HepG2 (cell line): Measurements from ENCODE around the gene FAH. TPM values are rescaled to one million over a fixed set of nuclear protein-coding genes. Genes with fewer than 3 reads are reported as not detected.

Experiments used
- CBX1 ChIP-seq: IDR thresholded peaks from one replicate; pipeline ENCODE4 v1.6.1; 2016; ENCODE audit warnings: antibody characterized with exemption, low read depth
- CEBPG ChIP-seq: IDR thresholded peaks from 2 replicates; pipeline ENCODE4 v1.6.1; 2016
- ELF1 ChIP-seq: sonication (generic); formaldehyde crosslinking; IDR thresholded peaks from 2 replicates; pipeline ENCODE4 v1.4.0; 2020; ENCODE audit warnings: missing genetic modification reagents
- GPN1 ChIP-seq: sonication (generic); formaldehyde crosslinking; IDR thresholded peaks from 2 replicates; pipeline ENCODE4 v1.5.1; 2020; ENCODE audit warnings: missing genetic modification reagents, borderline replicate concordance
- HCFC1 ChIP-seq: fragments of 150-350 bp; IDR thresholded peaks from 2 replicates; pipeline ENCODE4 v1.6.1; 2014; ENCODE audit warnings: low read depth, low read length
- HHEX ChIP-seq: IDR thresholded peaks from 2 replicates; pipeline ENCODE4 v1.6.1; 2016; ENCODE audit warnings: control low read depth
- HOXA5 ChIP-seq: sonication (generic); formaldehyde crosslinking; IDR thresholded peaks from 2 replicates; pipeline ENCODE4 v1.4.0; 2020; ENCODE audit warnings: missing genetic modification reagents
- KDM6A ChIP-seq: IDR thresholded peaks from 2 replicates; pipeline ENCODE4 v1.6.1; 2016; ENCODE audit warnings: low read depth
- MAFF ChIP-seq: IDR thresholded peaks from 2 replicates; pipeline ENCODE4 v1.6.1; 2011; ENCODE audit warnings: low read depth, low read length, improper control_type of control experiment
- MTF2 ChIP-seq: sonication (generic); formaldehyde crosslinking; IDR thresholded peaks from 2 replicates; pipeline ENCODE4 v1.5.0; 2020; ENCODE audit warnings: missing genetic modification reagents, borderline replicate concordance
- NCOA5 ChIP-seq: sonication (generic); formaldehyde crosslinking; IDR thresholded peaks from 2 replicates; pipeline ENCODE4 v1.4.0; 2020; ENCODE audit warnings: missing genetic modification reagents
- NR2F2 ChIP-seq: IDR thresholded peaks from 2 replicates; pipeline ENCODE4 v1.6.1; 2012; ENCODE audit warnings: low read depth, inconsistent platforms, borderline replicate concordance
- RELA ChIP-seq: sonication (generic); formaldehyde crosslinking; IDR thresholded peaks from 2 replicates; pipeline ENCODE4 v1.4.0; 2020; ENCODE audit warnings: missing genetic modification reagents
- SCMH1 ChIP-seq: sonication (generic); formaldehyde crosslinking; IDR thresholded peaks from 2 replicates; pipeline ENCODE4 v1.9.0; 2021; ENCODE audit warnings: missing genetic modification reagents, mild to moderate bottlenecking, borderline replicate concordance
- U2AF2 ChIP-seq: fragments of 200-400 bp; formaldehyde crosslinking; IDR thresholded peaks from 2 replicates; pipeline ENCODE4 v1.6.1; 2017; ENCODE audit warnings: low read depth, mild to moderate bottlenecking, low read length
- ZNF138 ChIP-seq: sonication (generic); formaldehyde crosslinking; IDR thresholded peaks from 2 replicates; pipeline ENCODE4 v1.5.0; 2020; ENCODE audit warnings: mild to moderate bottlenecking, low read depth, missing genetic modification reagents
- ZNF253 ChIP-seq: sonication (generic); formaldehyde crosslinking; IDR thresholded peaks from 2 replicates; pipeline ENCODE4 v1.8.0; 2022; ENCODE audit warnings: mild to moderate bottlenecking, missing genetic modification reagents, borderline replicate concordance
- ZNF282 ChIP-seq: fragments of 450-650 bp; IDR thresholded peaks from 2 replicates; pipeline ENCODE4 v1.6.1; 2018; ENCODE audit not compliant: partially characterized antibody
- ZNF543 ChIP-seq: sonication (generic); formaldehyde crosslinking; IDR thresholded peaks from 2 replicates; pipeline ENCODE4 v1.4.0; 2020; ENCODE audit warnings: mild to moderate bottlenecking, missing genetic modification reagents
- ZNF564 ChIP-seq: sonication (generic); formaldehyde crosslinking; IDR thresholded peaks from 2 replicates; pipeline ENCODE4 v1.8.1; 2023; ENCODE audit warnings: mild to moderate bottlenecking, missing genetic modification reagents
- ZNF569 ChIP-seq: sonication (generic); formaldehyde crosslinking; IDR thresholded peaks from 2 replicates; pipeline ENCODE4 v1.5.0; 2020; ENCODE audit warnings: mild to moderate bottlenecking, missing genetic modification reagents, moderate library complexity, borderline replicate concordance
- polyA plus RNA-seq, 8 experiments: library from polyadenylated mRNA; depleted of rRNA in 3 of 8; stranded (reverse) in 7 of 8; unstranded in 1 of 8; fragments of >200 nt; fragmentation: Illumina TruSeq in 4 of 8; extraction: Trizol in 4 of 8; gene quantifications; 2 replicates each; pipeline versions ENCODE4 v1.2.1 to v1.2.3, GENCODE V29; 2011 to 2016; ENCODE audit warnings: low read depth in 4 of 8, missing spikeins in 1 of 8, mixed read lengths in 1 of 8; ENCODE audit not compliant: insufficient read depth in 1 of 8
- total RNA-seq, 5 experiments: library from RNA; depleted of rRNA; stranded (reverse); fragments of >200 nt; fragmentation: Illumina TruSeq; extraction: Trizol; gene quantifications; 2 replicates each; pipeline ENCODE4 v1.2.3, GENCODE V29; 2016; ENCODE audit warnings: low read depth in 1 of 5
- TF ChIP-seq, protein P1 (sequence below): sonication (generic); formaldehyde crosslinking; IDR thresholded peaks from 2 replicates; pipeline ENCODE4 v1.4.0; 2020; ENCODE audit warnings: missing genetic modification reagents
- TF ChIP-seq, protein P2 (sequence below): sonication (generic); formaldehyde crosslinking; IDR thresholded peaks from 2 replicates; pipeline ENCODE4 v1.4.0; 2020; ENCODE audit warnings: mild to moderate bottlenecking, missing genetic modification reagents
- TF ChIP-seq, protein P3 (sequence below): sonication (generic); formaldehyde crosslinking; conservative IDR thresholded peaks from 2 replicates; pipeline ENCODE4 v1.4.0; 2020; ENCODE audit warnings: missing genetic modification reagents
- TF ChIP-seq, protein P4 (sequence below): sonication (generic); formaldehyde crosslinking; conservative IDR thresholded peaks from 2 replicates; pipeline ENCODE4 v1.8.0; 2022; ENCODE audit warnings: low read depth, missing genetic modification reagents

FAH gene
- total and polyA plus RNA-seq, 2 of the 13 experiments (the other 11 are each of a cell fraction or from before 2014, with no cell fraction given): 36.6 to 75.0 TPM

DNA sequence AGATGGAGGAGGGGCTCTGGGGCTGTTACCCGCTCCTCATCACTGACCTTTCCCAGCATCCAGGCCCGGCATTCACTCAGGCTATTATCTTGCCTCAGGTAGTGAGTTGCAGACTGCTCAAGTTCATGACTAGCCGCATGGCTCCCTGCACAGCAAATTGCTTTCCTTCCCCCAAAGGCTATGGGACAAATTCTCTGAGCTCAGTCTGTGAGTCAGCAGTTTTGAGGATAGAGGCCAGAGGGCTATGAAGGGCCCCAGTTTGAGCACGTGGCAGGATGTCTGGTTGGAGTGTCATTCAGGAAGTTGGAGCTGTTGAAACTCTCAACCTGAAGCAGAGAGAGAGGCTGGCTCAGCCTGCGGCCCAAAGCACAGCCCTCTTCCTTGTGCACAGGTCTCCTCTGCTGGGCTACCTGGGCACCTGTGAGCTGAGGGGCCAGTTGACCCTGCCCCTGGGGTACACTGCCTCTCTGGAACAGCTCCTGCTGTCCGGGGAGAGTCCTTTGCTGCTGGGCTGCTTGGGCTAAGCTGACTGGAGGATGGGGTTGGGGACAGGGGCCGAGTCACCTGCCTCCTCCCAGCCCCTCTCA is 7.9 kb downstream of the FAH start (continued):
- TF ChIP-seq HOXA5 (no peak), RELA (CRISPR knock-in tag) (no peak), ZNF543 (no peak), ZNF569 (CRISPR knock-in tag) (no peak), NR2F2 (0 out of 2 replicates have a peak, but pooled peaks have one; percentile 14), ZNF138 (no peak), KDM6A (CRISPR knock-in tag) (no peak), ELF1 (CRISPR knock-in tag) (peak; percentile 83), HCFC1 (no peak), ZNF253 (CRISPR knock-in tag) (no peak), U2AF2 (no peak), CBX1 (no peak), CEBPG (CRISPR knock-in tag) (peak; percentile 44; the same call in 1 of the 2 replicates), NCOA5 (CRISPR knock-in tag) (no peak), MTF2 (CRISPR knock-in tag) (no peak), ZNF282 (no peak), HHEX (peak; percentile 56; the same call in 1 of the 2 replicates), ZNF564 (CRISPR knock-in tag) (no peak), MAFF (peak; percentile 97), GPN1 (CRISPR knock-in tag) (no peak), SCMH1 (CRISPR knock-in tag) (no peak)
- TF ChIP-seq, protein P1, sequence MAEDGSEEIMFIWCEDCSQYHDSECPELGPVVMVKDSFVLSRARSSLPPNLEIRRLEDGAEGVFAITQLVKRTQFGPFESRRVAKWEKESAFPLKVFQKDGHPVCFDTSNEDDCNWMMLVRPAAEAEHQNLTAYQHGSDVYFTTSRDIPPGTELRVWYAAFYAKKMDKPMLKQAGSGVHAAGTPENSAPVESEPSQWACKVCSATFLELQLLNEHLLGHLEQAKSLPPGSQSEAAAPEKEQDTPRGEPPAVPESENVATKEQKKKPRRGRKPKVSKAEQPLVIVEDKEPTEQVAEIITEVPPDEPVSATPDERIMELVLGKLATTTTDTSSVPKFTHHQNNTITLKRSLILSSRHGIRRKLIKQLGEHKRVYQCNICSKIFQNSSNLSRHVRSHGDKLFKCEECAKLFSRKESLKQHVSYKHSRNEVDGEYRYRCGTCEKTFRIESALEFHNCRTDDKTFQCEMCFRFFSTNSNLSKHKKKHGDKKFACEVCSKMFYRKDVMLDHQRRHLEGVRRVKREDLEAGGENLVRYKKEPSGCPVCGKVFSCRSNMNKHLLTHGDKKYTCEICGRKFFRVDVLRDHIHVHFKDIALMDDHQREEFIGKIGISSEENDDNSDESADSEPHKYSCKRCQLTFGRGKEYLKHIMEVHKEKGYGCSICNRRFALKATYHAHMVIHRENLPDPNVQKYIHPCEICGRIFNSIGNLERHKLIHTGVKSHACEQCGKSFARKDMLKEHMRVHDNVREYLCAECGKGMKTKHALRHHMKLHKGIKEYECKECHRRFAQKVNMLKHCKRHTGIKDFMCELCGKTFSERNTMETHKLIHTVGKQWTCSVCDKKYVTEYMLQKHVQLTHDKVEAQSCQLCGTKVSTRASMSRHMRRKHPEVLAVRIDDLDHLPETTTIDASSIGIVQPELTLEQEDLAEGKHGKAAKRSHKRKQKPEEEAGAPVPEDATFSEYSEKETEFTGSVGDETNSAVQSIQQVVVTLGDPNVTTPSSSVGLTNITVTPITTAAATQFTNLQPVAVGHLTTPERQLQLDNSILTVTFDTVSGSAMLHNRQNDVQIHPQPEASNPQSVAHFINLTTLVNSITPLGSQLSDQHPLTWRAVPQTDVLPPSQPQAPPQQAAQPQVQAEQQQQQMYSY (CRISPR knock-in tag): no peak
- TF ChIP-seq, protein P2, sequence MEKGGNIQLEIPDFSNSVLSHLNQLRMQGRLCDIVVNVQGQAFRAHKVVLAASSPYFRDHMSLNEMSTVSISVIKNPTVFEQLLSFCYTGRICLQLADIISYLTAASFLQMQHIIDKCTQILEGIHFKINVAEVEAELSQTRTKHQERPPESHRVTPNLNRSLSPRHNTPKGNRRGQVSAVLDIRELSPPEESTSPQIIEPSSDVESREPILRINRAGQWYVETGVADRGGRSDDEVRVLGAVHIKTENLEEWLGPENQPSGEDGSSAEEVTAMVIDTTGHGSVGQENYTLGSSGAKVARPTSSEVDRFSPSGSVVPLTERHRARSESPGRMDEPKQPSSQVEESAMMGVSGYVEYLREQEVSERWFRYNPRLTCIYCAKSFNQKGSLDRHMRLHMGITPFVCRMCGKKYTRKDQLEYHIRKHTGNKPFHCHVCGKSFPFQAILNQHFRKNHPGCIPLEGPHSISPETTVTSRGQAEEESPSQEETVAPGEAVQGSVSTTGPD: no peak
- TF ChIP-seq, protein P3, sequence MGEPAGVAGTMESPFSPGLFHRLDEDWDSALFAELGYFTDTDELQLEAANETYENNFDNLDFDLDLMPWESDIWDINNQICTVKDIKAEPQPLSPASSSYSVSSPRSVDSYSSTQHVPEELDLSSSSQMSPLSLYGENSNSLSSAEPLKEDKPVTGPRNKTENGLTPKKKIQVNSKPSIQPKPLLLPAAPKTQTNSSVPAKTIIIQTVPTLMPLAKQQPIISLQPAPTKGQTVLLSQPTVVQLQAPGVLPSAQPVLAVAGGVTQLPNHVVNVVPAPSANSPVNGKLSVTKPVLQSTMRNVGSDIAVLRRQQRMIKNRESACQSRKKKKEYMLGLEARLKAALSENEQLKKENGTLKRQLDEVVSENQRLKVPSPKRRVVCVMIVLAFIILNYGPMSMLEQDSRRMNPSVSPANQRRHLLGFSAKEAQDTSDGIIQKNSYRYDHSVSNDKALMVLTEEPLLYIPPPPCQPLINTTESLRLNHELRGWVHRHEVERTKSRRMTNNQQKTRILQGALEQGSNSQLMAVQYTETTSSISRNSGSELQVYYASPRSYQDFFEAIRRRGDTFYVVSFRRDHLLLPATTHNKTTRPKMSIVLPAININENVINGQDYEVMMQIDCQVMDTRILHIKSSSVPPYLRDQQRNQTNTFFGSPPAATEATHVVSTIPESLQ (CRISPR knock-in tag): no peak
- TF ChIP-seq, protein P4, sequence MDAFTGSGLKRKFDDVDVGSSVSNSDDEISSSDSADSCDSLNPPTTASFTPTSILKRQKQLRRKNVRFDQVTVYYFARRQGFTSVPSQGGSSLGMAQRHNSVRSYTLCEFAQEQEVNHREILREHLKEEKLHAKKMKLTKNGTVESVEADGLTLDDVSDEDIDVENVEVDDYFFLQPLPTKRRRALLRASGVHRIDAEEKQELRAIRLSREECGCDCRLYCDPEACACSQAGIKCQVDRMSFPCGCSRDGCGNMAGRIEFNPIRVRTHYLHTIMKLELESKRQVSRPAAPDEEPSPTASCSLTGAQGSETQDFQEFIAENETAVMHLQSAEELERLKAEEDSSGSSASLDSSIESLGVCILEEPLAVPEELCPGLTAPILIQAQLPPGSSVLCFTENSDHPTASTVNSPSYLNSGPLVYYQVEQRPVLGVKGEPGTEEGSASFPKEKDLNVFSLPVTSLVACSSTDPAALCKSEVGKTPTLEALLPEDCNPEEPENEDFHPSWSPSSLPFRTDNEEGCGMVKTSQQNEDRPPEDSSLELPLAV: no peak
